AG09309 (cell line): ENCODE data around the gene C12orf57.

Source experiments
- DNase-seq: peaks from one replicate; pipeline ENCODE4 v3.0.0-alpha.2; 2010; ENCODE audit warnings: low read depth
- H3K4me3 ChIP-seq: 2 replicates; pipeline ENCODE4 v1.5.1; 2011; ENCODE audit warnings: mild to moderate bottlenecking, low read depth, low read length, moderate library complexity; ENCODE audit not compliant: control insufficient read depth
- TF ChIP-seq, protein P1 (sequence below): IDR thresholded peaks from 2 replicates; pipeline ENCODE4 v1.5.1; 2011; ENCODE audit warnings: mild to moderate bottlenecking, low read depth, low read length, inconsistent platforms; ENCODE audit not compliant: insufficient read depth, control insufficient read depth; ENCODE audit errors: missing control alignments

The C12orf57 gene

DNA sequence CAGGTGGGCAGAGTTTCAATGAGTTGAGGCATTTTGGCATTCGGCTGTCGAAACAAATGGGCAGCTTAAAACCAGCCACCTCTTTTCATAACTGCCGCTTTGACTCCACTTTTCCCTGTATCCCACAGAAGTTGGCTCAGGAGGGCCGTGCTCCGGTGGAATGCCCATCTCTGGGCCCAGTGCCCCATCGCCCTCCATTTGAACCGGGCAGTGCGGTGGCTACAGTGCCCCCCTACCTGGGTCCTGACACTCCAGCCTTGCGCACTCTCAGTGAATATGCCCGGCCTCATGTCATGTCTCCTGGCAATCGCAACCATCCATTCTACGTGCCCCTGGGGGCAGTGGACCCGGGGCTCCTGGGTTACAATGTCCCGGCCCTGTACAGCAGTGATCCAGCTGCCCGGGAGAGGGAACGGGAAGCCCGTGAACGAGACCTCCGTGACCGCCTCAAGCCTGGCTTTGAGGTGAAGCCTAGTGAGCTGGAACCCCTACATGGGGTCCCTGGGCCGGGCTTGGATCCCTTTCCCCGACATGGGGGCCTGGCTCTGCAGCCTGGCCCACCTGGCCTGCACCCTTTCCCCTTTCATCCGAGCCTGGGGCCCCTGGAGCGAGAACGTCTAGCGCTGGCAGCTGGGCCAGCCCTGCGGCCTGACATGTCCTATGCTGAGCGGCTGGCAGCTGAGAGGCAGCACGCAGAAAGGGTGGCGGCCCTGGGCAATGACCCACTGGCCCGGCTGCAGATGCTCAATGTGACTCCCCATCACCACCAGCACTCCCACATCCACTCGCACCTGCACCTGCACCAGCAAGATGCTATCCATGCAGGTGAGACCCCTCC lies 5.2 kb upstream of the C12orf57 start:
- no peak for DNase-seq
- TF ChIP-seq, protein P1, sequence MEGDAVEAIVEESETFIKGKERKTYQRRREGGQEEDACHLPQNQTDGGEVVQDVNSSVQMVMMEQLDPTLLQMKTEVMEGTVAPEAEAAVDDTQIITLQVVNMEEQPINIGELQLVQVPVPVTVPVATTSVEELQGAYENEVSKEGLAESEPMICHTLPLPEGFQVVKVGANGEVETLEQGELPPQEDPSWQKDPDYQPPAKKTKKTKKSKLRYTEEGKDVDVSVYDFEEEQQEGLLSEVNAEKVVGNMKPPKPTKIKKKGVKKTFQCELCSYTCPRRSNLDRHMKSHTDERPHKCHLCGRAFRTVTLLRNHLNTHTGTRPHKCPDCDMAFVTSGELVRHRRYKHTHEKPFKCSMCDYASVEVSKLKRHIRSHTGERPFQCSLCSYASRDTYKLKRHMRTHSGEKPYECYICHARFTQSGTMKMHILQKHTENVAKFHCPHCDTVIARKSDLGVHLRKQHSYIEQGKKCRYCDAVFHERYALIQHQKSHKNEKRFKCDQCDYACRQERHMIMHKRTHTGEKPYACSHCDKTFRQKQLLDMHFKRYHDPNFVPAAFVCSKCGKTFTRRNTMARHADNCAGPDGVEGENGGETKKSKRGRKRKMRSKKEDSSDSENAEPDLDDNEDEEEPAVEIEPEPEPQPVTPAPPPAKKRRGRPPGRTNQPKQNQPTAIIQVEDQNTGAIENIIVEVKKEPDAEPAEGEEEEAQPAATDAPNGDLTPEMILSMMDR: no peak
- H3K4me3 ChIP-seq: peak overlapping the region; percentile 49

DNA sequence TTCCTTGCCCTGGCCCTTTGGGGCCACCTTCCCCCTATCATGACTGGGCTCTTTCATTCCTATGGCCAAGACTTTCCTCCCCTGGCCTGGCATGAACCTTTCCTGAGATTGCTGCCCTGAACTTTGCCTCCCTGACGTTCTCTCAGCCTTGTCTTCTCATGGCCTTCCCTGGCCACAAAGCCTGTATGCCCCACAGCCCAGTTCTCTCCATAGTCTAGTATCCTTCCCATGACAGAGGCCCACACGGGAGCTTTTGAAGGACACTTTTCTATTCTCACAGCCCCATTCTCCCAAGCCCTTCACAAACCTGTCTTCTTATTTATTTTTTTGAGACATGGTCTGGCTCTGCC lies 4.7 kb upstream of the C12orf57 start:
- no peak for DNase-seq
- no peak overlapping the region for H3K4me3 ChIP-seq
- TF ChIP-seq, protein P1: no peak

DNA sequence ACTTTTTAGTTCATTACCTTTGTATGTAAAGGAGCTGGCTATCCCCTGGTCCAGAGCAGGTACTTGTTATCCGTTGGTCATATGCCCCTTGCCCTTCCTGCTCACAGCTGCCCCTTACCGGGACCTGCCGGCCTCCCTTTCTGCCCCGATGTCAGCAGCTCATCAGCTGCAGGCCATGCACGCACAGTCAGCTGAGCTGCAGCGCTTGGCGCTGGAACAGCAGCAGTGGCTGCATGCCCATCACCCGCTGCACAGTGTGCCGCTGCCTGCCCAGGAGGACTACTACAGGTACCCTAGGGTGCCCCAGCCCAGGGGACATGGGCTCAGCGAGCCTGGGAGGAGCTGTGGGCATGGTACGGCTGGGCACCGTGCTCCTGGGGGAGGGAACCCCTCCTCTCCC lies 2.6 kb upstream of the C12orf57 start:
- DNase-seq: no peak
- no peak overlapping the region for H3K4me3 ChIP-seq
- TF ChIP-seq, protein P1: no peak

DNA sequence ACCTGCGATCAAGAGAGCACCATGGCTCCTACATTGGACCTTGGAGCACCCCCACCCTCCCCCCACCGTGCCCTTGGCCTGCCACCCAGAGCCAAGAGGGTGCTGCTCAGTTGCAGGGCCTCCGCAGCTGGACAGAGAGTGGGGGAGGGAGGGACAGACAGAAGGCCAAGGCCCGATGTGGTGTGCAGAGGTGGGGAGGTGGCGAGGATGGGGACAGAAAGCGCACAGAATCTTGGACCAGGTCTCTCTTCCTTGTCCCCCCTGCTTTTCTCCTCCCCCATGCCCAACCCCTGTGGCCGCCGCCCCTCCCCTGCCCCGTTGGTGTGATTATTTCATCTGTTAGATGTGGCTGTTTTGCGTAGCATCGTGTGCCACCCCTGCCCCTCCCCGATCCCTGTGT lies 2.0 kb upstream of the C12orf57 start:
- no peak for DNase-seq
- TF ChIP-seq, protein P1: no peak
- no peak overlapping the region for H3K4me3 ChIP-seq

DNA sequence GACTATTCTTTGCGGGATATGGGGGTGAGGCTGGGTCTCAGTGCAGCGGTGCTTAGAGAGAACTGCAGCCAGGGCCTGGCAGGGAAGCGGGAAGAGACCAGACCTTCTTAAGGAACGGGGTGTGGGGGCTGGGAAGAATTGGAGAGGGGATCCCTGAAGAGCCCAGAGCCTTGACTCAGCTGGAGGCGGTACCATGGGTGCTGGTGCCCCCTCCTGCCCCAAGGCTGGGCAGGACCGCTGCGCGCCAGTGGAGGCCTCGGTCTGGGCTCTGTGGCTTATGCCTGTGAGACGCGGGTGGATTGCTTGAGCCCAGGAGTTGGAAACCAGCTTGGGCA lies 1.5 kb upstream of the C12orf57 start:
- TF ChIP-seq, protein P1: no peak
- DNase-seq: no peak

DNA sequence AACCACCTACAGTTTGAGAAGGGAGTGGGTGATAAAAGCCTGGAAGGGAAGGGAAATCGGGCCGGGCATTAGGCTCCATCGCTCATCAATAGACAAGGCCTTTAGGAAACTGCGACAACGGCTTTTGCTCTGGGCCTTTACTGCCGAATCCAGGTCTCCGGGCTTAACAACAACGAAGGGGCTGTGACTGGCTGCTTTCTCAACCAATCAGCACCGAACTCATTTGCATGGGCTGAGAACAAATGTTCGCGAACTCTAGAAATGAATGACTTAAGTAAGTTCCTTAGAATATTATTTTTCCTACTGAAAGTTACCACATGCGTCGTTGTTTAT lies 467 bp upstream of the C12orf57 start:
- DNase-seq: peak; percentile 81
- H3K4me3 ChIP-seq: peak overlapping the region; percentile 21
- TF ChIP-seq, protein P1: no peak

More for the DNA sequence above, 1.5 kb upstream of the C12orf57 start:
- H3K4me3 ChIP-seq: no peak overlapping the region
